Measurements from ENCODE around the gene TTLL5. TPM values are rescaled to one million over a fixed set of nuclear protein-coding genes. Genes with fewer than 3 reads are reported as not detected.

TTLL5 gene
- total and polyA plus RNA-seq, 2 of the 13 experiments (the other 11 are each of a cell fraction or from before 2014, with no cell fraction given), result 11.8 to 18.8 TPM

GRCh38 chr14:75660630-75661498 lies at the start of gene TTLL5, which contains the start of gene ERG28 (continued):
- TF ChIP-seq ZNF407 (CRISPR knock-in tag; IDR thresholded peaks at IDR 0.05; ENCODE audit: not compliant biosample characterization) (no peak), SMC3 (IDR thresholded peaks at IDR 0.05; ENCODE audit: low read length) (no peak), NR0B2 (CRISPR knock-in tag; IDR thresholded peaks at IDR 0.05) (peak; percentile 79), FOXO4 (CRISPR knock-in tag; conservative IDR thresholded peaks at IDR 0.05) (no peak), MEF2D (CRISPR knock-in tag; IDR thresholded peaks at IDR 0.05) (0 out of 2 replicates have a peak, but pooled peaks have one; percentile 23), ZNF777 (CRISPR knock-in tag; IDR thresholded peaks at IDR 0.05) (peak; percentile 57; the same call in 1 of the 2 replicates), ZNF543 (CRISPR knock-in tag; IDR thresholded peaks at IDR 0.05) (no peak), ZBTB33 (CRISPR knock-in tag; IDR thresholded peaks at IDR 0.05) (peak; percentile 7; the same call in 1 of the 2 replicates), ZNF703 (CRISPR knock-in tag; IDR thresholded peaks at IDR 0.05; ENCODE audit: borderline replicate concordance) (no peak), ZNF614 (CRISPR knock-in tag; IDR thresholded peaks at IDR 0.05; ENCODE audit: borderline replicate concordance) (peak; percentile 43; the same call in 1 of the 2 replicates), HDAC6 (IDR thresholded peaks at IDR 0.05; ENCODE audit: low read depth, low read length) (no peak), MYPOP (CRISPR knock-in tag; IDR thresholded peaks at IDR 0.05) (0 out of 2 replicates have a peak, but pooled peaks have one; percentile 41), SNAI1 (CRISPR knock-in tag; IDR thresholded peaks at IDR 0.05; ENCODE audit: borderline replicate concordance) (no peak), ZNF773 (CRISPR knock-in tag; IDR thresholded peaks at IDR 0.05; ENCODE audit: borderline replicate concordance) (no peak)
